Measurements from ENCODE around the gene PTPN4. TPM values are rescaled to one million over a fixed set of nuclear protein-coding genes. Genes with fewer than 3 reads are reported as not detected.

PTPN4 gene
- total RNA-seq, 1 donor from 2014 or later = 37.4 TPM

- Mint-ChIP-seq H3K27ac (no peak overlapping the region), H3K9me3 (no peaks in the 10 kb centered on the region), H3K36me3 (peaks cover 25% of the 10 kb centered on the region), H3K4me3 (no peak overlapping the region), H3K27me3 (no peaks in the 10 kb centered on the region), H3K4me1 (ENCODE audit: unreplicated experiment) (peaks cover 9% of the 10 kb centered on the region)
- no peak for TF ChIP-seq CTCF (conservative IDR thresholded peaks at IDR 0.05)
- no peak for DNase-seq (ENCODE audit: extremely low spot score, unreplicated experiment)
These were observed 48.9 kb downstream of the PTPN4 start for GRCh38 chr2:119808516-119809147.

DNA sequence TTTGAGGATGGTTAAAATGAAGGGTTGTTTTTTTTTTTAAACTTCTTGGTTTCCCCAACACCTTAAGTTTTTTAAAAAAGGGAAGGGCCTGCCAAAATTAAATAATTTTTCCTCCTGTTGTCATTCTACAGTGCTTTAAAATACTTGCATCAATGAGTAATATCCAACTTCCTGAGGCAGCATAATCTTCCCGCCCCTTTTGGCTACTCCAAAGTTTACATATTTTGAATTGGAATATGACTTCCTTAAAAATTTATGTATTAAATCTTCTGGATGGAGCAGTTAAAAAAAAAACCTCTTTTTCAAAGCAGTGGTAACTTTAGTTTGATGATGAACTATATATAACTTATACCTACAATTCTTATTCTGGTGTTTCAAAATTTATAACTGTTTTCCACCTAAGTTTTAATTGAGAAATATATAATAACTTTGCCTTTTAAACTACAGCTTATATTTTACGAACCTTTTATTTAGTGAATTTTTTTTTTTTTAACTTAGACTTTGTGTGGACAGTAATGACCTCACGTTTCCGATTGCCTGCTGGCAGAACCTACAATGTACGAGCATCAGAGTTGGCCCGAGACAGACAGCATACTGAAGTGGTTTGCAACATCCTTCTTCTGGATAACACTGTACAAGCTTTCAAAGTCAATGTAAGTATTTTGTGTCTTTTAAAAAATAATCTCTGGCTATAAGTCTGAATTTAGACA is 49.8 kb downstream of the PTPN4 start:
- no peaks in the 10 kb centered on the region for H3K27me3 Mint-ChIP-seq

DNA sequence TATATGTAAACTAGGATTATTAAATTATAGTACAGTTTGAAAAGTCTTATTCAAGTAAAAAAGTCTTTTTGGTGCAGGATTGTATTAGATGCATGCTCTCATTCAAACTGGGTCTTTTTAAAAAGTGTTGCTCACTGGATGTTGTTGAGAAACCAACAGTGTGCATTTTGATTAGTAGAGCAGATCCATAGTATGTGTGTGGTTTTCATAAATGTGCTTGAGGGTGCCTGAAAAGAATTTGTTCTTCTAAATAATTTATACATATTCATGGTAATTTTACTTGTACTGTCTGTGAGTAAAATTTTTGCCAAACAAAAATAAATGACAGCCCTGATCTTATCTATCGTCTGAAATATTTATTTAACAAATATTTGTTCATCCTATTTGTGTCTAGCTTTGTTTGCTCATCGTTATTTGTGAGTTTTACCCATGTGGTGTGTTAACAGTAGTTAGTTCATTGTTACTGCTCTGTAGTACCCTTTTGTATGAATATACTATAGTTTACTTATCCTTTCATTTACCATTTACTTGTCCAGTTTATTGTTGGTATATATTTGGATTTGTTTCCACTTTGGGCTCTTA is 50.4 kb downstream of the PTPN4 start:
- no peak for TF ChIP-seq CTCF (conservative IDR thresholded peaks at IDR 0.05)
- Mint-ChIP-seq H3K27me3 (no peaks in the 10 kb centered on the region), H3K4me1 (ENCODE audit: unreplicated experiment) (peaks cover 9% of the 10 kb centered on the region), H3K36me3 (peaks cover 21% of the 10 kb centered on the region), H3K4me3 (no peak overlapping the region), H3K9me3 (no peaks in the 10 kb centered on the region), H3K27ac (no peak overlapping the region)
- no peak for DNase-seq (ENCODE audit: extremely low spot score, unreplicated experiment)

More for the DNA sequence above, 49.8 kb downstream of the PTPN4 start:
- no peak for DNase-seq (ENCODE audit: extremely low spot score, unreplicated experiment)
- Mint-ChIP-seq H3K9me3 (no peaks in the 10 kb centered on the region), H3K4me1 (ENCODE audit: unreplicated experiment) (peaks cover 9% of the 10 kb centered on the region), H3K27ac (no peak overlapping the region), H3K4me3 (no peak overlapping the region), H3K36me3 (peaks cover 22% of the 10 kb centered on the region)
- no peak for TF ChIP-seq CTCF (conservative IDR thresholded peaks at IDR 0.05)

GRCh38 chr2:119814216-119814615 is 54.5 kb downstream of the PTPN4 start:
- Mint-ChIP-seq H3K4me1 (ENCODE audit: unreplicated experiment) (peaks cover 9% of the 10 kb centered on the region), H3K4me3 (no peak overlapping the region), H3K36me3 (peaks cover 22% of the 10 kb centered on the region), H3K27ac (no peak overlapping the region), H3K9me3 (peaks cover 9% of the 10 kb centered on the region), H3K27me3 (no peaks in the 10 kb centered on the region)
- TF ChIP-seq CTCF (conservative IDR thresholded peaks at IDR 0.05) = no peak
- no peak for DNase-seq (ENCODE audit: extremely low spot score, unreplicated experiment)

DNA sequence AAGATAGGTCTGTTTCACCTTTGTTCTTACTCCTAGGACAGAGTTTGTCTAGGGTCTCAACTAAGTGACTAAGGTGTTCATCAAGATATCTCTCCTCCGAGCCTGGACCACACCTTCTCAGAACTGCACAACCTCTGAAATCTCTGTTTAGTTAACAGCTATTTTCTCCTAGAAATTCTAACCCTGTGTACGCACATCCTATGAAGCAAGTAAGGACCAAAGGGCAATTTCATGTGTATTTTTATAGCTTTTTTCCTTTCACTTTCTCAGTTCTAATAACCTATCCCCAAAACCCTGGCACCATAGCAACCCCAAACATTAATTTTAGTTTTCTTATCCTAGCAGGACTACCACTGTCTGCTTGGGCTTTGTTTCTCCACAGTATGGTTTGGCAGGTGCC is 59.1 kb downstream of the PTPN4 start:
- Mint-ChIP-seq H3K27ac (no peak overlapping the region), H3K36me3 (peaks cover 27% of the 10 kb centered on the region), H3K27me3 (no peaks in the 10 kb centered on the region), H3K9me3 (peaks cover 9% of the 10 kb centered on the region), H3K4me3 (no peak overlapping the region), H3K4me1 (ENCODE audit: unreplicated experiment) (peaks cover 20% of the 10 kb centered on the region)
- TF ChIP-seq CTCF (conservative IDR thresholded peaks at IDR 0.05) = no peak
- no peak for DNase-seq (ENCODE audit: extremely low spot score, unreplicated experiment)
